GM19467 (cell line): ENCODE results near the gene GAK.

Source experiments
- ATAC-seq: cut with Tn5 transposase; IDR thresholded peaks from one replicate; pipeline ENCODE4 v1.9.1; 2021; ENCODE audit warnings: mild to moderate bottlenecking, moderate library complexity; ENCODE audit not compliant: unreplicated experiment

The GAK gene

DNA sequence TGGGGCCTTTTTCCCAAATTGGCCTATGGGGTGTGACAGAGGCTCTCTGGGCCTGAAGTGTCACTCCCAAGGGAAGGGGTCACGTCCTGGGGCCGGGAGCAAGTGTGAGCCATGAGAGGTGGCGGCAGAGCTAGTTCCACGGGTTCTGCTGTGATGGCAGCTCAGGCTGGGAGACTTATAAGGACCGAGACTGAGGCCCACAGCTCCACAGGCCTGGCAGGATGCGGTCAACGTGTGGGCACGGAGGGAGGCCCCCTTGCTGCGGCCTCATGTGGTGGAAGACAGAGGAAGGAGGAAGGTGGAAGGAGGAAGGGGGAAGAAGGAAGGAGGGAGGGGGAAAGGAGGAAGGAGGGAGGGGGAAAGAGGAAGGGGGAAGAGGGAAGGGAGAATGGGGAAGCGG is 99.0 kb downstream of the GAK start:
- no peak for ATAC-seq

DNA sequence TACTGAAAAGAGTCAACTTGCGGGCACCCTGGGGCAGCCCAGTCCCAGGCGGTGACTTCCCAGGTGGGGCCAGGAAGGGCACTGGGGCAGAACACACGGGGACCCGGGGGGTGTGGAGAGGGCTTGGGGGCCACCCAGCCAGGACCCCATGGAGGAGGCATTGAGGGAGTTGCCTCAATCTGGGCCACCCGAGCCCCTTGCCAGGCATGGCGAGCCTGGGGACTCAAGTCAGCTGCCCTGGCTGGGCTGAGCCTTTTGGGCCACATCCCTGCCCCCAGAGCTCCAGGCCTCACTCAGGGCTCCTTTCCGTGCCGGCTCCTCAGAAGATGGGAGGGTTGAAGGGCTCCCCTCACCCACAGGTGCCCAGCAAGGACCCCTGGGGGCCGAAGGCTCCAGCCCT is 99.6 kb downstream of the GAK start:
- no peak for ATAC-seq

- no peak for ATAC-seq
Observed at GRCh38 chr4:832108-832507, 100.0 kb downstream of the GAK start.

- ATAC-seq = no peak
Observed at GRCh38 chr4:831483-831805, 100.7 kb downstream of the GAK start.

DNA sequence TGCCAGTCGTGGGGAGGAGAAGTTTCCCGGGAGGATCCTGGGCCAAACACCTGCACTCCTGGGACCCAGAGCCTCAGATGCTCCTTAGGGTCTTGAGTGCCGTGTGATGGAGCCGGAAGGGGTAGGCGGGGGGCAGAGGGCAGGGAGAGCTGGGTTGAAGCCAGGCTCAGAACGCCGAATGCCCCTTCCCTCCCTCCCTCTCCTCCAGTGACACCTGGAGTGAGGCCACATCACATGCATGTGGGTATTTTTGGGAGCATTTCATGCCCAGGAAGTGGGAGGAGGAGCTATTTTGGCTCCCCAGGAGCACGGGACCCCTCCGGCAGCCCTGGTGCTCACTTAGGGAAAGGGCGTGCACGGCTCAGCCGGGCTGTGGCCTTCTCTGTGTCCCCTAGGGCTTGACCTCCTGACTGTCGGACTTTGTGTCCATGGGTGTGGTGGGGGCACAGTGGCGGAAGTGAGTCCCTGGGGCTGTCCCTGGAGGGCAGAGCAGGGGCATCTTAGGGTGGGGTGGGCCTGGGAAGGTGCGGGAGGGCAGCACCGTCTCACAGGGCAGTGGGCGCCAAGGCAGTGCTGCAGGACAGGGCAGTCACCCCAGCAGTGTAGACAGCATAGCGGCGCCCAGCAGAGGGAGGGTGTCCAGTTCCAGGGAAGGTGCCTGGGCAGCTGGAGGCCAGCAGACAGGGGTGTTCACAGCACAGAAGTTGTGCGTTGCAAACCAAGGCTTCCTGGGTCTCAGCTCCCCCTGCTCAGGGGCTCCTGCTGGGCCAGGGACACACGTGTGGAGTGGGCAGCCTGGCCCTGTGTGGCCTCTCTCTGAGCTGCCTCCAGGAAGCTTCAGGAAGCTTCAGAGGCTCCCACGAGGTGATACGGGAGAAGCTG is 101.3 kb downstream of the GAK start:
- ATAC-seq = no peak

DNA sequence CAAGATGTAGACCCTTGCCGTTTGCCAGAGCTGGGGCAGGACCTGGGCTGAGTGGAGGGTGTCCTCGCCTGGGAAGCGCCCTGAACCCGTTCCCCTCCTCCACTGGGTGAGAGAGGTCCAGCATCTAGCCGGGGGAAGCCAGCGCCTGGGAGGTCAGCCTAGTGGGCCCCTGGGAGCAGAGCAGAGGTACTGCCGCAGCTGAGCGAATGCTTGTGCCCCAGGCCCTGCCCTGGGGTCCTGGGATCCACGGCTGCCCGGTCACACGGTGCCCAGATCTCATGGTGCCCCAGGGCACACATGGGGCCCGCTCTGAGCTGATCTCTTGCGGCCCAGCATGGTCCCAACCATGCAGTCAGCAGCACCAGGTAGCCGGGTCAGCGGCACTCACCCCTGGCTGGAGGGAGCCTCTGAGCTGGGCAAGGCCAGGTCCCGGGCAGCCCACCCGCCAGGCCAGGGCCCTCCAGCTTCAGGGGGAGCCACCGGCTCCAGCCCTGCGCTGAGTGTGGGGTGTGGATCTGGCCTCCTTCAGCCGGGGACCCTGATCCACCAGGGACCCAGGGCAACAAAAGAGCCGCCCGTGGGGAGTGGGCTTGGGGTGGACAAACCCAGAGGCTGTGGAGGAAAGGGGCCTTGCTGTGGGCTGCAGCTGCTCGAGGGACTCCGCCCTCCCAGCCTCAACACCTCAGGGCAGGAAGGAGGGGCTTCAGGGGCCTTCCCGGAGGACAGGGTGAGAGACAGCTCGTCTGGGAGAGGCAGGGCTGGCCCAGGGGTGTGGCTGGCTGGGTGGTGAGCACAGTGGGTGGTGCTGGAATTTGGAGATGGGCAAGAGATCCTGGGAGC is 102.1 kb downstream of the GAK start:
- no peak for ATAC-seq

- ATAC-seq = no peak
Observed at GRCh38 chr4:829291-829690, 102.8 kb downstream of the GAK start.

- no peak for ATAC-seq
Observed at GRCh38 chr4:828641-829271, 103.4 kb downstream of the GAK start.

- no peak for ATAC-seq
Observed at GRCh38 chr4:827209-828081, 104.7 kb downstream of the GAK start.

GRCh38 chr4:826508-827208 is 105.5 kb downstream of the GAK start:
- ATAC-seq = no peak

DNA sequence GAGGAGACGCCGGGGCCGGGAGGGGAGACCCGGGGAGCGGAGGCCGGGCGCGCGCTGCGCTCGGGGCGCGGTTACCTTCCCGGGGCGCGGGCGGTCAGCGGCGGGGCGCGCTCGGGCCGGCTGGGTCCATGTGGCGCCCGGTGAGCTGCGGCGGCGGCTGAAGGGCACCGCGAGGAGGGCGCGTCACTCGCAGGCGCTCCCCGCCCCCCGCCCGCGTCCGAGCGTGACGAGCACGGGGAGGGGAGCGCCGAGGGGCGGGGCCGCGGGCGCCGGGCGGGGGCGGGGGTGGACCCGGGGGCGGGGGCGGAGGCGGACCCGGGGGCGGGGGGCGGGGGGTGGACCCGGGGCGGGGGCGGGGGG is 106.2 kb downstream of the GAK start, which contains the start of gene CPLX1:
Gene CPLX1, minus strand, starts transcription at position 159 of the 360 bp plus-strand sequence. CDS start 1,607 bp downstream, outside the sequence.
- ATAC-seq = no peak

DNA sequence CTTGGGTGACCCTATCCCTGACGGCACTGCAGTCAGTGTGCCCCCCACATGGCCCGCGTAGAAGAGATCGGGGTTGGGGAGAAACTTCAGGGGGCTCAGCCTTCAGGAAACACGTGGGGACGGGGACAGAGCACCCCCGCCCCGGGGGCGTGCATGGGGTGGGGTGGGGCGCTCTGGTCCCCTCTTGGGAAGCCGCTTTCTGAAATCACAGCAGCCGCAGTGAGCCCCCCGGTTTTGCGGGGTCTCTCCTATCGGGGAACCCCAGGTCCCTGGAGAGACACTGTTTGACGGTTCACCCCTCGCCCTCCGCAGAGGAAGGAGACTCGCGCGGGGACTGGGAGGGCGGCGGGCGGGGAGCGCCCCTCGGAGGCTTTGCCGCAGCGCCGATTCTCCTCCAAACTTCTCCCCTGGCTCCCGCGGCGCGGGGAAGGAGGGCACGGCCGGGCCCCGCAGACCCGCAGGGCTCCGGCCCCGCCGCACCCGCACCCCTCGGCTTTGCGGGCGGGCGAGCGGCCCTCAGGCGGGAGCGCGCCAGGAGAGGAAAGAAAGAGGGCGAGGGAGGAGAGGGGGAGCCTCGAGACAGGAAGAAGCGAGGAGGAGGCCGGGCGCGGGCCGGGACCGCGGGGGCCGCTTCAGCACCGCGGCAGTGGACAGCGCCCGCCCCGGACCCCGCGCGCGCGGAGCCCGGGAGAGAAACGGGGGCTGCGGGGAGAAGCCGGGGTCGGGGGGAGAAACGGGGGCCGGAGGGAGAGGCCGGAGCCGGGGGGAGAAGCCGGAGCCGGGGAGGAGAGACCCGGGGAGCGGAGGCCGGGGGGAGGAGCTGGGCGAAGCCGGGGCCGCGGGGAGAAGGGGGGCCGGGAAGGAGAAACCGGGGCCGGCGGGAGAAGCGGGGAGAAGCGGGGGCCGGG is 106.8 kb downstream of the GAK start:
- ATAC-seq = no peak

DNA sequence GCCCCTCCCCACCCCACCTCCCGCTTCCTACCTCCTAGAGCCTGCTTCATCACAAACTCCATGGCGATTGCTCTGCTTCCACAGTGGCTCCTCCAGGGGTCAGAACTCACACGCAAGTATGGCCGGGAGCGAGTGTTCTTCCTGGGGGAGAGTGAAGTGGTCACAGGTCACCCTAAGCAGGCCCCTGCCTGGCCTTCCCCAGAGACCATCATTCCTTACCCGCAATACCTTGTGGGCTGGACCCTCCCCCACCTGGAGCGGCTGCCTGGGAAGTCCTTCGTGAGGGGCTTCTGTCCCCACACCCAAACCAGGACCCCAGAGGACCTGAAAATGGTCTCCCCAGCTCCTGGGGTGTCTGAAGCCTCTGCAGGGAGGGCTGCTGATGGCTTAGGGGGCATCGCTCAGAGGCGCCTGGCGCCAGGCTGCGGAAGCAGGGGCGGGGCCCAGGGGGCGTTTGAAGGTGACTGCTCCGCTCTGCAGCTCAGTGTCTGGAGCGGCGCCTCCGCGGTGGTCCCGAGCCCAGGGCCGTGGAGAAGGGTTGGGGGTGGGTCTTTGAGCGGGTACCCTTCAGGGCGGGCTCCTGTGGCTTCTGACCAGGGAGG is 107.6 kb downstream of the GAK start:
- no peak for ATAC-seq

DNA sequence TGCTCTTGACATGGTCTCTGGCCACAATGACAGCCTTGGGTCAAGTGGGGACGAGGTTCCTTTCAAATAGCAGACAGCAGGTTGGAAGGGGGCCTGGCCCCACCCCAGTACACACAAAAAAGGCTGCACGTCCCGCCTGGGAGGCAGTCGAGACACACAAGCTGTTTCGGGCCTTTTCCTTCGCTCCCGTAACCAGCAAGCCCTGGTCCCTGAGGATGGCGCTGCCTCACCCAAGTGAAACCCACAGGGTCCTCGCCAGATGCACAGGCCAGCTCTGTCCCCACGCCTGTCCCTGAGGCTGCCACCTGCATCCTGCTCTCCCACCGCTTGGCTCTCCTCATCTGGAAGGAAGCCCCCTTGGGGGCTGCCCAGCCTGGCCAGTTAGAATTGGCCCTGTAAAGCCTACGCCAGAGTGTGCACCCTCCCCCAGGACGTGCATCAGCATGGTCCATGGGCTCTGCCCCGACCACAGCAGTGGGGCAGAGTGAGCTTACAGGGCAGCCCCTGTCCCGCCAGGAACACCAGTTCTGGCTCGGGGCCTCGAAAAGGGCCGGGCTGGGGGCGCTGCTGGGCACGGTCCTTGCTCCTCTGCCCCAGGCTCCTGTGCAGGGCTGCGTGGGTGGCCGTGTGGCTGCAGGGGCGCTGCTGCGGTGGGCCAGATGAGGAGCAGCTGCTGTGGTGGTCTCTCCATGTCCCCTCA is 108.2 kb downstream of the GAK start:
- no peak for ATAC-seq

DNA sequence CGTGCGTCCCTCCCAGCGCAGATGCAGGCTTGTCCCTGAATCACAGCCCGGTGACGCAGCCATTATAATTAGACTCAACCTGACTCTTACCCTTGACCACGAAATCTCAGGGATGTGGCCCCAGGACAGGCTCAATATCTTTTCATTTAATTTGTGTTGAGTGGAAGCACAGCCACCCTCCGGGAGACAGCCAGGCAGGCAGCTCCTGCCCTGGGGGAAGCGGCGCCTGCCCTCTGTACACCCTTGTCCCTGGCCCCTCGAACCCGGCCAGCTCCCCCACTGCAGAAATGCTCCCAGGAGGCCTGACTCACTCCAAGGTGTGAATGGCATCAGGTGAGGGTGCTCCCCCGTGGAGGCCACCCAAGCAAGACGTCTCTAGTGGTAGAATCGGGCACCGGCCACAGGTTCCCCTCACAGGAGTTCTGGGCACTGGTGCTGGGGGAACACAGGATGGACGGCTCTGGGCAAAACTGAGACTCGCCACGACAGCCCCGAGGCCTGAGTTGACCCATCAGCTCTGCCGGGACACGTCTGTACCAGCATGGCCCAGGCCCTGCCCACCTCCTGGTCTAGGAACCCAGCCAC is 108.8 kb downstream of the GAK start:
- ATAC-seq = no peak

- ATAC-seq = no peak
Observed at GRCh38 chr4:822361-823175, 109.5 kb downstream of the GAK start.

DNA sequence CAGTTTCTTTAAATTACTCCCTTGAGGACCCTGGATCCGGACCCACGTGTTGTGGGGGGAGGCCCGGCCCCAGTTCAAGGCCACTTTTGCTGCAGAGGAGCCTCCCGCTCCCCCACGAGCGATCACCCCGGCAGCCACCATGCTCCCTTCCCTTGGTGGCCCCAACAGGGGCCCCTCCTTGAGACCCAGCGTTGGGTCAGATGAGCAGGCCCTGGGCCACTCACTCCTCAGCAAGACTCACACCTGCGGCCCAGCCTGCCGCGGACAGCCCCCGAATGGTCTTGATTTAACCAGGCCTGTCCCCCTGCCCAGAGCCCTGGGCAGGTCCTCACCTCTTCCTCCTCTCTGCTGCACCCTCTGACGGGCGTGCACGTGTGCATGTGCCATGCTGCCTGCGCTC is 110.5 kb downstream of the GAK start:
- no peak for ATAC-seq
